RWPE2 (cell line): Measurements from ENCODE around the gene TAF11L14.
A peak's percentile ranks its signal among the peaks of the same experiment; 100 is the strongest.

Experiments used
- ATAC-seq: fragments of 200-7000 bp; cut with Tn5 transposase; 3 replicates; pipeline ENCODE4 v1.9.1; 2021; ENCODE audit warnings: low read depth
- DNase-seq: peaks from one replicate; pipeline ENCODE4 v3.0.0-alpha.2; 2020; ENCODE audit warnings: low spot score
- H3K27ac ChIP-seq: fragments of 450-650 bp; 2 replicates; pipeline ENCODE4 v1.5.1; 2017; ENCODE audit warnings: mild to moderate bottlenecking; ENCODE audit not compliant: poor library complexity, severe bottlenecking
- H3K27me3 ChIP-seq: fragments of 250-450 bp; sonication (Bioruptor Pico); 2 replicates; pipeline ENCODE4 v1.5.1; 2021; ENCODE audit warnings: mild to moderate bottlenecking, moderate library complexity; ENCODE audit not compliant: insufficient read depth, poor library complexity, severe bottlenecking
- H3K36me3 ChIP-seq: fragments of 250-450 bp; sonication (Bioruptor Pico); 2 replicates; pipeline ENCODE4 v1.5.1; 2020; ENCODE audit warnings: low read depth, mild to moderate bottlenecking, moderate library complexity
- H3K4me1 ChIP-seq: fragments of 250-450 bp; sonication (Bioruptor Pico); 2 replicates; pipeline ENCODE4 v1.5.1; 2021; ENCODE audit warnings: mild to moderate bottlenecking, moderate library complexity; ENCODE audit not compliant: insufficient read depth, poor library complexity, severe bottlenecking
- H3K4me3 ChIP-seq: fragments of 250-450 bp; sonication (Bioruptor Pico); 2 replicates; pipeline ENCODE4 v1.5.1; 2021; ENCODE audit warnings: mild to moderate bottlenecking, moderate library complexity; ENCODE audit not compliant: severe bottlenecking
- H3K9me3 ChIP-seq: fragments of 250-450 bp; sonication (Bioruptor Pico); 2 replicates; pipeline ENCODE4 v1.5.1; 2021; ENCODE audit warnings: mild to moderate bottlenecking, moderate library complexity; ENCODE audit not compliant: severe bottlenecking
- CTCF ChIP-seq: fragments of 450-650 bp; IDR thresholded peaks from one replicate; pipeline ENCODE4 v1.5.1; 2017; ENCODE audit warnings: mild to moderate bottlenecking, moderate library complexity; ENCODE audit not compliant: poor library complexity, severe bottlenecking

The TAF11L14 gene

GRCh38 chr5:17678751-17679324 is 44.6 kb downstream of the TAF11L14 start:
- ATAC-seq (no peak), DNase-seq (no peak)
- Histone ChIP-seq H3K4me1 (peaks cover 4% of the 10 kb centered on the region), H3K4me3 (no peak overlapping the region), H3K27ac (no peak overlapping the region), H3K36me3 (no peaks in the 10 kb centered on the region), H3K9me3 (no peaks in the 10 kb centered on the region), H3K27me3 (no peaks in the 10 kb centered on the region)
- TF ChIP-seq CTCF: no peak

- DNase-seq: no peak
- no peaks in the 10 kb centered on the region for H3K9me3 ChIP-seq
- H3K36me3 ChIP-seq: no peaks in the 10 kb centered on the region
- peak; percentile 90 for ATAC-seq
- H3K4me1 ChIP-seq: peaks cover 4% of the 10 kb centered on the region
- no peak overlapping the region for H3K27ac ChIP-seq
- H3K27me3 ChIP-seq: no peaks in the 10 kb centered on the region
- TF ChIP-seq CTCF: no peak
- H3K4me3 ChIP-seq: no peak overlapping the region
Measured at GRCh38 chr5:17679597-17680203, 45.4 kb downstream of the TAF11L14 start.

GRCh38 chr5:17680737-17681136 is 46.5 kb downstream of the TAF11L14 start:
- no peak overlapping the region for H3K27ac ChIP-seq
- no peak overlapping the region for H3K4me3 ChIP-seq
- ATAC-seq (no peak), DNase-seq (no peak)
- H3K36me3 ChIP-seq: no peaks in the 10 kb centered on the region
- peaks cover 4% of the 10 kb centered on the region for H3K4me1 ChIP-seq
- H3K27me3 ChIP-seq: no peaks in the 10 kb centered on the region
- no peak for TF ChIP-seq CTCF
- no peaks in the 10 kb centered on the region for H3K9me3 ChIP-seq
